Mucosa of rectum (tissue), 2 donors: ENCODE data around the gene SLC27A4.
A peak's percentile ranks its signal among the peaks of the same experiment; 100 is the strongest.

Source experiments
- H3K27ac ChIP-seq, 2 donors: one replicate each; pipeline ENCODE4 v1.7.0; 2013; ENCODE audit warnings: inconsistent platforms in 2 of 2, low read depth in 2 of 2, low read length in 2 of 2
- H3K27me3 ChIP-seq, 2 donors: one replicate each; pipeline ENCODE4 v1.7.0; 2013; ENCODE audit warnings: low read length in 2 of 2; ENCODE audit not compliant: control insufficient read depth in 2 of 2, insufficient read depth in 2 of 2
- H3K36me3 ChIP-seq, 2 donors: one replicate each; pipeline ENCODE4 v1.7.0; 2013; ENCODE audit warnings: low read length in 2 of 2; ENCODE audit not compliant: control insufficient read depth in 2 of 2, insufficient read depth in 2 of 2
- H3K4me1 ChIP-seq, 2 donors: one replicate each; pipeline ENCODE4 v1.7.0; 2013; ENCODE audit warnings: low read length in 2 of 2, mild to moderate bottlenecking in 1 of 2; ENCODE audit not compliant: control insufficient read depth in 2 of 2, insufficient read depth in 2 of 2
- H3K4me3 ChIP-seq, 2 donors: one replicate each; pipeline ENCODE4 v1.7.0; 2013; ENCODE audit warnings: low read length in 2 of 2
- H3K9ac ChIP-seq, 2 donors: one replicate each; pipeline ENCODE4 v1.7.0; 2013; ENCODE audit warnings: low read length in 2 of 2, low read depth in 1 of 2, mild to moderate bottlenecking in 1 of 2
- H3K9me3 ChIP-seq, 2 donors: one replicate each; pipeline ENCODE4 v1.7.0; 2013; ENCODE audit warnings: low read length in 2 of 2; ENCODE audit not compliant: control insufficient read depth in 2 of 2
- donor health status: healthy.
- donor health status: Normal muscosa, but diverticular disease.

SLC27A4 gene

GRCh38 chr9:128339761-128340690 lies at the start of gene SLC27A4:
Gene SLC27A4 (plus strand): TSS chr9:128340527. CDS start chr9:128343133, 2,606 bp downstream.
- Histone ChIP-seq H3K27ac (peak within 1 kb of the TSS; percentile 90 to 91), H3K9me3 (no peaks in the 10 kb centered on the region), H3K27me3 (no peaks in the 10 kb centered on the region), H3K4me1 (peaks cover 5 to 12% of the 10 kb centered on the region in 2 donors), H3K9ac (peak within 1 kb of the TSS; percentile 86 to 87), H3K4me3 (peak within 1 kb of the TSS; percentile 80 to 83), H3K36me3 (peaks cover 19 to 22% of the 10 kb centered on the region in 2 donors)

- Histone ChIP-seq H3K27me3 (no peaks in the 10 kb centered on the region), H3K4me1 (peaks cover 13 to 14% of the 10 kb centered on the region in 2 donors), H3K9ac (no peak overlapping the region), H3K9me3 (no peaks in the 10 kb centered on the region), H3K27ac (no peak overlapping the region), H3K36me3 (no peaks in the 10 kb centered on the region), H3K4me3 (no peak overlapping the region)
Measured at GRCh38 chr9:128292009-128292408, 48.3 kb upstream of the SLC27A4 start.

- Histone ChIP-seq H3K4me1 (peaks cover 17 to 19% of the 10 kb centered on the region in 2 donors), H3K4me3 (no peak overlapping the region), H3K36me3 (no peaks in the 10 kb centered on the region), H3K9ac (no peak overlapping the region), H3K27me3 (no peaks in the 10 kb centered on the region), H3K9me3 (no peaks in the 10 kb centered on the region), H3K27ac (no peak overlapping the region)
Measured at GRCh38 chr9:128293091-128293490, 47.2 kb upstream of the SLC27A4 start.

- Histone ChIP-seq H3K36me3 (no peaks in the 10 kb centered on the region), H3K9ac (no peak overlapping the region), H3K4me3 (no peak overlapping the region), H3K4me1 (peaks cover 17 to 25% of the 10 kb centered on the region in 2 donors), H3K27ac (no peak overlapping the region), H3K27me3 (no peaks in the 10 kb centered on the region), H3K9me3 (no peaks in the 10 kb centered on the region)
Measured at GRCh38 chr9:128294142-128294541, 46.2 kb upstream of the SLC27A4 start.

- peaks cover 17 to 26% of the 10 kb centered on the region in 2 donors for H3K4me1 ChIP-seq
- H3K27ac ChIP-seq, result peak overlapping the region; percentile 59 to 64
Measured at GRCh38 chr9:128296340-128297220, 43.7 kb upstream of the SLC27A4 start.

GRCh38 chr9:128297221-128297773 lies 43.0 kb upstream of the SLC27A4 start:
- peak overlapping the region; percentile 59 to 64 for H3K27ac ChIP-seq

More at GRCh38 chr9:128296340-128297220, 43.7 kb upstream of the SLC27A4 start:
- Histone ChIP-seq H3K4me3 (peak overlapping the region in 1 of 2 donors; percentile 33), H3K36me3 (no peaks in the 10 kb centered on the region), H3K9me3 (no peaks in the 10 kb centered on the region), H3K9ac (peak overlapping the region; percentile 3 to 11), H3K27me3 (no peaks in the 10 kb centered on the region)

GRCh38 chr9:128298535-128299482 lies 41.5 kb upstream of the SLC27A4 start:
- peak overlapping the region in 1 of 2 donors; percentile 20 for H3K4me3 ChIP-seq
- H3K27me3 ChIP-seq, result no peaks in the 10 kb centered on the region
- H3K27ac ChIP-seq, result peak overlapping the region; percentile 38 to 63
- no peaks in the 10 kb centered on the region for H3K9me3 ChIP-seq
- H3K4me1 ChIP-seq, result peaks cover 17 to 26% of the 10 kb centered on the region in 2 donors
- H3K9ac ChIP-seq, result peak overlapping the region in 1 of 2 donors; percentile 43
- no peaks in the 10 kb centered on the region for H3K36me3 ChIP-seq

More at GRCh38 chr9:128297221-128297773, 43.0 kb upstream of the SLC27A4 start:
- Histone ChIP-seq H3K4me1 (peaks cover 17 to 26% of the 10 kb centered on the region in 2 donors), H3K4me3 (peak overlapping the region in 1 of 2 donors; percentile 33), H3K9ac (no peak overlapping the region), H3K36me3 (no peaks in the 10 kb centered on the region), H3K27me3 (no peaks in the 10 kb centered on the region), H3K9me3 (no peaks in the 10 kb centered on the region)

GRCh38 chr9:128304136-128304970 lies 36.0 kb upstream of the SLC27A4 start:
- Histone ChIP-seq H3K4me3 (no peak overlapping the region), H3K27ac (no peak overlapping the region), H3K4me1 (peaks cover 0 to 3% of the 10 kb centered on the region in 2 donors)

More at GRCh38 chr9:128304136-128304970, 36.0 kb upstream of the SLC27A4 start:
- no peaks in the 10 kb centered on the region for H3K27me3 ChIP-seq
- peaks cover 3 to 4% of the 10 kb centered on the region in 2 donors for H3K36me3 ChIP-seq
- no peak overlapping the region for H3K9ac ChIP-seq
- H3K9me3 ChIP-seq, result no peaks in the 10 kb centered on the region
